Measurements from ENCODE around the gene RABGAP1.

RABGAP1 gene

GRCh38 chr9:123074628-123075027 is 133.8 kb downstream of the RABGAP1 start:
- Histone ChIP-seq H4K8ac (ENCODE audit: low read length) (no peak overlapping the region), H3K4me1 (ENCODE audit: control insufficient read depth, insufficient read depth, low read depth, low read length) (no peaks in the 10 kb centered on the region), H3K27me3 (ENCODE audit: control insufficient read depth in 1 of 2, insufficient read depth in 1 of 2, low read length in 2 of 2) (no peaks in the 10 kb centered on the region), H3K18ac (ENCODE audit: low read depth in 1 of 2, low read length in 2 of 2) (no peak overlapping the region), H2BK12ac (ENCODE audit: low read length in 2 of 2) (no peak overlapping the region), H2AFZ (ENCODE audit: low read depth, low read length) (no peak overlapping the region), H2BK15ac (ENCODE audit: low read depth, poor library complexity, severe bottlenecking) (no peak overlapping the region), H2BK5ac (ENCODE audit: low read depth, low read length, poor library complexity, severe bottlenecking) (no peak overlapping the region), H3K9me3 (ENCODE audit: control insufficient read depth, low read length) (no peaks in the 10 kb centered on the region), H2BK120ac (ENCODE audit: low read depth, low read length) (peak overlapping the region; percentile 34), H3K14ac (ENCODE audit: low read length in 2 of 2) (no peak overlapping the region), H3K36me3 (ENCODE audit: control insufficient read depth in 1 of 2, insufficient read depth in 2 of 2, low read depth in 1 of 2, low read length in 2 of 2) (peaks cover 8 to 77% of the 10 kb centered on the region in 2 experiments), H3K79me1 (replicated peaks; ENCODE audit: low read length, poor library complexity, severe bottlenecking) (peaks cover 9% of the 10 kb centered on the region), H3K23ac (ENCODE audit: low read length in 2 of 2) (no peak overlapping the region), H3K9ac (ENCODE audit: low read length) (peak overlapping the region; percentile 56), H3K4me2 (ENCODE audit: low read length, poor library complexity, severe bottlenecking) (no peak overlapping the region), H4K91ac (ENCODE audit: low read length) (no peak overlapping the region), H3K27ac (ENCODE audit: low read length, poor library complexity, severe bottlenecking) (no peak overlapping the region), H2AK5ac (ENCODE audit: low read length, severe bottlenecking) (peak overlapping the region; percentile 56), H3K4me3 (ENCODE audit: insufficient read depth in 1 of 2, low read depth in 1 of 2, low read length in 2 of 2) (no peak overlapping the region), H3K4ac (ENCODE audit: low read depth in 1 of 2, low read length in 2 of 2) (no peak overlapping the region)
- WGBS = 97% methylated on average over 1 of the region's 3 CpGs
- no peak for DNase-seq

DNA sequence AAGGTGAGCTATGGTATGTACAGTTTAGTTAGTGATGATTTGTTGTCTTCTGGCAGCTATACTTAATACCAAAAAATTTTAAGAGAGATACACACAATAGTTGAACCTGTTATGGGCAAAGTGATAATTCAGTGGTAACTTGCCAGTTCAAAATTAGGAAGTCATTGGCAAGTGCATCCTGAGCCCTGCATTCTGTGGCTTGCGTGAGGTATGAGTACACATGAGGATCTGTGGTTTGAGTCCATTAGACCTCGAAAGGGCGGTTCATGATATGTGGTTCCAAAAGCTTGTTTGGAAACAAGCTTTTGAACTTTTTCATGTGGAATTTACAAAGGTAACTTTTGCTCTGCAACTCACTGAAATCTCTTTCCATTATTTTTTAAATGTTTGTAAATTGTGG is 139.6 kb downstream of the RABGAP1 start:
- no peak overlapping the region for H4K91ac ChIP-seq (ENCODE audit: low read length)
- 100% methylated on average over 3 of the region's 3 CpGs for WGBS
- H2BK5ac ChIP-seq (ENCODE audit: low read depth, low read length, poor library complexity, severe bottlenecking) = no peak overlapping the region

GRCh38 chr9:123081824-123082223 is 141.0 kb downstream of the RABGAP1 start:
- Histone ChIP-seq H2BK5ac (ENCODE audit: low read depth, low read length, poor library complexity, severe bottlenecking) (no peak overlapping the region), H2BK120ac (ENCODE audit: low read depth, low read length) (no peak overlapping the region), H3K4ac (ENCODE audit: low read depth in 1 of 2, low read length in 2 of 2) (no peak overlapping the region), H3K9me3 (ENCODE audit: control insufficient read depth, low read length) (no peaks in the 10 kb centered on the region), H3K18ac (ENCODE audit: low read depth in 1 of 2, low read length in 2 of 2) (no peak overlapping the region), H3K79me1 (replicated peaks; ENCODE audit: low read length, poor library complexity, severe bottlenecking) (peaks cover 10% of the 10 kb centered on the region), H3K36me3 (ENCODE audit: control insufficient read depth in 1 of 2, insufficient read depth in 2 of 2, low read depth in 1 of 2, low read length in 2 of 2) (peaks cover 20 to 84% of the 10 kb centered on the region in 2 experiments), H3K4me1 (ENCODE audit: control insufficient read depth, insufficient read depth, low read depth, low read length) (peaks cover 2% of the 10 kb centered on the region), H3K4me3 (ENCODE audit: insufficient read depth in 1 of 2, low read depth in 1 of 2, low read length in 2 of 2) (no peak overlapping the region), H2AK5ac (ENCODE audit: low read length, severe bottlenecking) (no peak overlapping the region), H3K4me2 (ENCODE audit: low read length, poor library complexity, severe bottlenecking) (no peak overlapping the region), H3K27me3 (ENCODE audit: control insufficient read depth in 1 of 2, insufficient read depth in 1 of 2, low read length in 2 of 2) (no peaks in the 10 kb centered on the region), H4K91ac (ENCODE audit: low read length) (no peak overlapping the region), H2BK12ac (ENCODE audit: low read length in 2 of 2) (no peak overlapping the region), H2BK15ac (ENCODE audit: low read depth, poor library complexity, severe bottlenecking) (no peak overlapping the region), H4K8ac (ENCODE audit: low read length) (no peak overlapping the region), H3K23ac (ENCODE audit: low read length in 2 of 2) (no peak overlapping the region), H2AFZ (ENCODE audit: low read depth, low read length) (no peak overlapping the region), H3K27ac (ENCODE audit: low read length, poor library complexity, severe bottlenecking) (no peak overlapping the region), H3K14ac (ENCODE audit: low read length in 2 of 2) (no peak overlapping the region), H3K9ac (ENCODE audit: low read length) (peak overlapping the region; percentile 34)
- DNase-seq = peak; percentile 69
- WGBS = no CpG with 5 or more reads among the region's 2 CpGs

More for the DNA sequence above, 139.6 kb downstream of the RABGAP1 start:
- H3K27ac ChIP-seq (ENCODE audit: low read length, poor library complexity, severe bottlenecking) = no peak overlapping the region
- H3K23ac ChIP-seq (ENCODE audit: low read length in 2 of 2) = no peak overlapping the region
- no peak overlapping the region for H2BK15ac ChIP-seq (ENCODE audit: low read depth, poor library complexity, severe bottlenecking)
- no peak overlapping the region for H2BK120ac ChIP-seq (ENCODE audit: low read depth, low read length)
- DNase-seq = no peak
- H4K8ac ChIP-seq (ENCODE audit: low read length) = no peak overlapping the region
- H2BK12ac ChIP-seq (ENCODE audit: low read length in 2 of 2) = no peak overlapping the region
- peaks cover 2% of the 10 kb centered on the region for H3K4me1 ChIP-seq (ENCODE audit: control insufficient read depth, insufficient read depth, low read depth, low read length)
- no peak overlapping the region for H3K4ac ChIP-seq (ENCODE audit: low read depth in 1 of 2, low read length in 2 of 2)
- H3K27me3 ChIP-seq (ENCODE audit: control insufficient read depth in 1 of 2, insufficient read depth in 1 of 2, low read length in 2 of 2) = no peaks in the 10 kb centered on the region
- H3K9me3 ChIP-seq (ENCODE audit: control insufficient read depth, low read length) = no peaks in the 10 kb centered on the region
- no peak overlapping the region for H2AK5ac ChIP-seq (ENCODE audit: low read length, severe bottlenecking)
- no peak overlapping the region for H3K14ac ChIP-seq (ENCODE audit: low read length in 2 of 2)
- H3K36me3 ChIP-seq (ENCODE audit: control insufficient read depth in 1 of 2, insufficient read depth in 2 of 2, low read depth in 1 of 2, low read length in 2 of 2) = peaks cover 17 to 85% of the 10 kb centered on the region in 2 experiments
- no peak overlapping the region for H3K18ac ChIP-seq (ENCODE audit: low read depth in 1 of 2, low read length in 2 of 2)
- peaks cover 8% of the 10 kb centered on the region for H3K79me1 ChIP-seq (replicated peaks; ENCODE audit: low read length, poor library complexity, severe bottlenecking)
- no peak overlapping the region for H3K9ac ChIP-seq (ENCODE audit: low read length)
- no peak overlapping the region for H3K4me3 ChIP-seq (ENCODE audit: insufficient read depth in 1 of 2, low read depth in 1 of 2, low read length in 2 of 2)
- H3K4me2 ChIP-seq (ENCODE audit: low read length, poor library complexity, severe bottlenecking) = no peak overlapping the region
- H2AFZ ChIP-seq (ENCODE audit: low read depth, low read length) = no peak overlapping the region

- Histone ChIP-seq H3K79me1 (replicated peaks; ENCODE audit: low read length, poor library complexity, severe bottlenecking) (peaks cover 8% of the 10 kb centered on the region), H4K91ac (ENCODE audit: low read length) (no peak overlapping the region)
Measured at GRCh38 chr9:123083680-123084079, 142.9 kb downstream of the RABGAP1 start.

More at GRCh38 chr9:123083680-123084079, 142.9 kb downstream of the RABGAP1 start:
- H3K36me3 ChIP-seq (ENCODE audit: control insufficient read depth in 1 of 2, insufficient read depth in 2 of 2, low read depth in 1 of 2, low read length in 2 of 2) = peaks cover 23 to 83% of the 10 kb centered on the region in 2 experiments
- 83% methylated on average over 6 of the region's 6 CpGs for WGBS
- H3K4me1 ChIP-seq (ENCODE audit: control insufficient read depth, insufficient read depth, low read depth, low read length) = peaks cover 2% of the 10 kb centered on the region
- H3K9me3 ChIP-seq (ENCODE audit: control insufficient read depth, low read length) = no peaks in the 10 kb centered on the region
- no peak overlapping the region for H2BK12ac ChIP-seq (ENCODE audit: low read length in 2 of 2)
- no peak overlapping the region for H4K8ac ChIP-seq (ENCODE audit: low read length)
- no peak overlapping the region for H2BK15ac ChIP-seq (ENCODE audit: low read depth, poor library complexity, severe bottlenecking)
- H3K4me2 ChIP-seq (ENCODE audit: low read length, poor library complexity, severe bottlenecking) = no peak overlapping the region
- no peak overlapping the region for H3K4ac ChIP-seq (ENCODE audit: low read depth in 1 of 2, low read length in 2 of 2)
- H2AK5ac ChIP-seq (ENCODE audit: low read length, severe bottlenecking) = no peak overlapping the region
- H3K4me3 ChIP-seq (ENCODE audit: insufficient read depth in 1 of 2, low read depth in 1 of 2, low read length in 2 of 2) = no peak overlapping the region
- H3K27ac ChIP-seq (ENCODE audit: low read length, poor library complexity, severe bottlenecking) = no peak overlapping the region
- no peak overlapping the region for H2BK120ac ChIP-seq (ENCODE audit: low read depth, low read length)
- H3K9ac ChIP-seq (ENCODE audit: low read length) = peak overlapping the region; percentile 8
- no peak overlapping the region for H2BK5ac ChIP-seq (ENCODE audit: low read depth, low read length, poor library complexity, severe bottlenecking)
- H3K23ac ChIP-seq (ENCODE audit: low read length in 2 of 2) = no peak overlapping the region
- H3K18ac ChIP-seq (ENCODE audit: low read depth in 1 of 2, low read length in 2 of 2) = no peak overlapping the region
- no peaks in the 10 kb centered on the region for H3K27me3 ChIP-seq (ENCODE audit: control insufficient read depth in 1 of 2, insufficient read depth in 1 of 2, low read length in 2 of 2)
- no peak overlapping the region for H3K14ac ChIP-seq (ENCODE audit: low read length in 2 of 2)
- no peak overlapping the region for H2AFZ ChIP-seq (ENCODE audit: low read depth, low read length)
- no peak for DNase-seq

Measured in mesenchymal stem cell (in vitro differentiated cells and primary cell).